GM23338 (cell line): ENCODE measurements around the gene ZNF513. TPM values are rescaled to one million over a fixed set of nuclear protein-coding genes. Genes with fewer than 3 reads are reported as not detected.

Experiments
- ATAC-seq: fragments of 200-7000 bp; cut with Tn5 transposase; 3 replicates; pipeline ENCODE4 v1.9.1; 2020
- DNase-seq: peaks from one replicate; pipeline ENCODE4 v3.0.0-alpha.2; 2015; ENCODE audit warnings: low spot score
- H2AFZ ChIP-seq: fragments of 200-600 bp; sonication (generic); 2 replicates; pipeline ENCODE4 v1.8.0; 2016; ENCODE audit warnings: antibody characterized with exemption, mild to moderate bottlenecking, moderate library complexity
- H3F3A ChIP-seq: fragments of 200-600 bp; sonication (generic); replicated peaks from 2 replicates; pipeline ENCODE4 v1.8.0; 2017; ENCODE audit warnings: antibody characterized with exemption, mixed run types, low read depth
- H3K27ac ChIP-seq: fragments of 200-600 bp; sonication (generic); 2 replicates; pipeline ENCODE4 v1.6.1; 2016; ENCODE audit warnings: low read depth
- H3K27me3 ChIP-seq: fragments of 200-600 bp; sonication (generic); 2 replicates; pipeline ENCODE4 v1.8.0; 2016; ENCODE audit warnings: mild to moderate bottlenecking, mixed run types, moderate library complexity; ENCODE audit not compliant: insufficient read depth
- H3K36me3 ChIP-seq: fragments of 200-600 bp; sonication (generic); 2 replicates; pipeline ENCODE4 v1.8.0; 2016; ENCODE audit warnings: mild to moderate bottlenecking; ENCODE audit not compliant: insufficient read depth
- H3K4me1 ChIP-seq: fragments of 200-600 bp; sonication (generic); 2 replicates; pipeline ENCODE4 v1.8.0; 2016; ENCODE audit warnings: mild to moderate bottlenecking, moderate library complexity; ENCODE audit not compliant: insufficient read depth
- H3K4me2 ChIP-seq: fragments of 200-600 bp; sonication (generic); 2 replicates; pipeline ENCODE4 v1.7.1; 2017; ENCODE audit warnings: mixed run types
- H3K4me3 ChIP-seq: fragments of 200-600 bp; sonication (generic); 2 replicates; pipeline ENCODE4 v1.6.1; 2016; ENCODE audit warnings: mixed run types
- H3K79me2 ChIP-seq: fragments of 200-600 bp; sonication (generic); replicated peaks from 2 replicates; pipeline ENCODE4 v1.8.0; 2017; ENCODE audit warnings: mild to moderate bottlenecking; ENCODE audit not compliant: insufficient read depth
- H3K9me2 ChIP-seq: fragments of 200-600 bp; sonication (generic); 2 replicates; pipeline ENCODE4 v1.8.0; 2017; ENCODE audit not compliant: insufficient read depth
- H4K20me1 ChIP-seq: fragments of 200-600 bp; sonication (generic); replicated peaks from 2 replicates; pipeline ENCODE4 v1.8.0; 2017; ENCODE audit warnings: mild to moderate bottlenecking; ENCODE audit not compliant: insufficient read depth
- H3K27ac Mint-ChIP-seq: 2 replicates; pipeline ENCODE4 v1.8.0; 2020; ENCODE audit warnings: inconsistent platforms, mild to moderate bottlenecking, moderate library complexity, mixed read lengths
- H3K27me3 Mint-ChIP-seq: 3 replicates; pipeline ENCODE4 v1.8.0; 2022; ENCODE audit warnings: low read depth, mild to moderate bottlenecking, moderate library complexity, mixed read lengths, inconsistent platforms; ENCODE audit not compliant: insufficient read depth, poor library complexity
- H3K36me3 Mint-ChIP-seq: 3 replicates; pipeline ENCODE4 v1.8.0; 2021; ENCODE audit warnings: low read depth, mild to moderate bottlenecking, inconsistent platforms, moderate library complexity, mixed read lengths
- H3K4me1 Mint-ChIP-seq: 3 replicates; pipeline ENCODE4 v1.8.0; 2020; ENCODE audit warnings: mild to moderate bottlenecking, inconsistent platforms, mixed read lengths
- H3K4me3 Mint-ChIP-seq: 3 replicates; pipeline ENCODE4 v1.8.0; 2021; ENCODE audit warnings: moderate library complexity, mild to moderate bottlenecking, inconsistent platforms, mixed read lengths
- H3K9me3 Mint-ChIP-seq: 3 replicates; pipeline ENCODE4 v1.8.0; 2020; ENCODE audit warnings: moderate library complexity, mild to moderate bottlenecking, inconsistent platforms, mixed read lengths
- EZH2 ChIP-seq: fragments of 200-600 bp; sonication (generic); IDR thresholded peaks from one replicate; pipeline ENCODE4 v1.8.0; 2017; ENCODE audit warnings: antibody characterized with exemption, mild to moderate bottlenecking, low read depth; ENCODE audit not compliant: unreplicated experiment
- EZH2phosphoT487 ChIP-seq: fragments of 200-600 bp; sonication (generic); IDR thresholded peaks from one replicate; pipeline ENCODE4 v1.8.1; 2018; ENCODE audit warnings: antibody characterized with exemption; ENCODE audit not compliant: unreplicated experiment
- POLR2AphosphoS5 ChIP-seq: IDR thresholded peaks from 2 replicates; pipeline ENCODE4 v1.6.1; 2016; ENCODE audit warnings: antibody characterized with exemption, low read depth
- ZNF331 ChIP-seq: fragments of 250-450 bp; sonication (Bioruptor Pico); IDR thresholded peaks from 2 replicates; pipeline ENCODE4 v1.5.0; 2020; ENCODE audit warnings: low read depth, mild to moderate bottlenecking, moderate library complexity
- polyA plus RNA-seq: library from polyadenylated mRNA; unstranded; fragments of >200 nt; fragmentation: Nextera tagmentation; extraction: Ambion mirVana; gene quantifications from 2 replicates; pipeline ENCODE4 v1.2.1, GENCODE V29; 2016
- total RNA-seq: library from RNA; depleted of rRNA; stranded (reverse); fragments of >200 nt; shearing (Covaris generic); gene quantifications from 2 replicates; pipeline ENCODE4 v1.2.3, GENCODE V29; 2014
- TF ChIP-seq, protein P1 (sequence below), 2 experiments: fragments of 200-600 bp in 1 of 2; sonication (generic) in 1 of 2; conservative IDR thresholded peaks; 2 replicates each; pipeline versions ENCODE4 v1.5.1 to v1.6.1; 2016 to 2017; ENCODE audit warnings: antibody characterized with exemption in 2 of 2, low read depth in 2 of 2, mild to moderate bottlenecking in 2 of 2, moderate library complexity in 1 of 2
- TF ChIP-seq, protein P2 (sequence below): IDR thresholded peaks from one replicate; pipeline ENCODE4 v1.6.1; 2018; ENCODE audit warnings: antibody characterized with exemption; ENCODE audit not compliant: unreplicated experiment
- TF ChIP-seq, protein P3 (sequence below): IDR thresholded peaks from 2 replicates; pipeline ENCODE4 v1.6.1; 2016; ENCODE audit warnings: antibody characterized with exemption

Gene ZNF513
- total and polyA plus RNA-seq, 2 experiments from 2014 or later: 10.4 to 13.2 TPM

DNA sequence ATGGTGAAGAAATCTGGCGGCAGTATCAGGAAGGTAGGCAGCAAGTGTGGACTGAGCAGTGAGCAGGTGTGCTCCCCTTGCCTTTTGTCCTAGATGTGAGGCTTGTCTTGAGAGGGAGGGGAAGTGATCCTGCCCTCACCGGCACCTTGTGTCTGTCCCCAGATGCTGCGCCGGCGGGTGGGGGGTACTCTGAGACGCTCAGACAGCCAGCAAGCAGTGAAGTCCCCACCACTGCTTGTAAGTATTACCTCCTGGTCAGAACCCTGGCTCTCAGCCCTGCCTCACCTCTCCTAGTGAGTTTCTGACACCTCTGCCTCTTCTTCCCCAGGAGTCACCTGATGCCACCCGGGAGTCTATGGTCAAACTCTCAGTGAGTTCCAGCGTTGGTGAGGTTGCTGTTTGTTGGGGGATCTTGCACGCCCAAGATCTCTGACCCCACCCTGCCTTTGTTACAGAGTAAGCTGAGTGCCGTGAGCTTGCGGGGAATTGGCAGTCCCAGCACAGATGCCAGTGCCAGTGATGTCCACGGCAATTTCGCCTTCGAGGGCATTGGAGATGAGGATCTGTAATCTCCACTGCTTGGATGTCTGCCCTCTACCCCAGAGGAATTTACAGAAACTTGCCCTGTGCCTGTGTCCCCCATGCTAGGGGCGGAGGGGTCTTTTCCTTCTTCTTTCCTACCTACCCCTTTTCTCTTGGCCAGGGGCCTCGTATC is 4.2 kb downstream of the ZNF513 start:
- DNase-seq (no peak), ATAC-seq (no peak)
- peaks cover 74% of the 10 kb centered on the region for H3K36me3 Mint-ChIP-seq
- H3K27ac ChIP-seq: no peak overlapping the region
- no peak overlapping the region for H3K27ac Mint-ChIP-seq
- no peaks in the 10 kb centered on the region; the same call in 1 of the 2 replicates for H4K20me1 ChIP-seq
- H3K4me3 ChIP-seq: no peak overlapping the region
- H3K9me2 ChIP-seq: no peaks in the 10 kb centered on the region
- H3K36me3 ChIP-seq: peaks cover 21% of the 10 kb centered on the region; the same call in 1 of the 2 replicates
- peaks cover 27% of the 10 kb centered on the region for H3K27me3 Mint-ChIP-seq
- no peak overlapping the region for H3K4me2 ChIP-seq
- no peak overlapping the region for H3K4me3 Mint-ChIP-seq
- peaks cover 25% of the 10 kb centered on the region for H3F3A ChIP-seq
- H3K4me1 ChIP-seq: peaks cover 22% of the 10 kb centered on the region
- no peak overlapping the region for H2AFZ ChIP-seq
- H3K79me2 ChIP-seq: peaks cover 30% of the 10 kb centered on the region
- TF ChIP-seq EZH2phosphoT487: no peak
- TF ChIP-seq POLR2AphosphoS5: peak; percentile 5; the same call in 1 of the 2 replicates
- TF ChIP-seq, protein P1, sequence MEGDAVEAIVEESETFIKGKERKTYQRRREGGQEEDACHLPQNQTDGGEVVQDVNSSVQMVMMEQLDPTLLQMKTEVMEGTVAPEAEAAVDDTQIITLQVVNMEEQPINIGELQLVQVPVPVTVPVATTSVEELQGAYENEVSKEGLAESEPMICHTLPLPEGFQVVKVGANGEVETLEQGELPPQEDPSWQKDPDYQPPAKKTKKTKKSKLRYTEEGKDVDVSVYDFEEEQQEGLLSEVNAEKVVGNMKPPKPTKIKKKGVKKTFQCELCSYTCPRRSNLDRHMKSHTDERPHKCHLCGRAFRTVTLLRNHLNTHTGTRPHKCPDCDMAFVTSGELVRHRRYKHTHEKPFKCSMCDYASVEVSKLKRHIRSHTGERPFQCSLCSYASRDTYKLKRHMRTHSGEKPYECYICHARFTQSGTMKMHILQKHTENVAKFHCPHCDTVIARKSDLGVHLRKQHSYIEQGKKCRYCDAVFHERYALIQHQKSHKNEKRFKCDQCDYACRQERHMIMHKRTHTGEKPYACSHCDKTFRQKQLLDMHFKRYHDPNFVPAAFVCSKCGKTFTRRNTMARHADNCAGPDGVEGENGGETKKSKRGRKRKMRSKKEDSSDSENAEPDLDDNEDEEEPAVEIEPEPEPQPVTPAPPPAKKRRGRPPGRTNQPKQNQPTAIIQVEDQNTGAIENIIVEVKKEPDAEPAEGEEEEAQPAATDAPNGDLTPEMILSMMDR (conservative IDR thresholded peaks at IDR 0.05; ENCODE audit: low read depth in 2 of 2): no peak
- TF ChIP-seq, protein P2, sequence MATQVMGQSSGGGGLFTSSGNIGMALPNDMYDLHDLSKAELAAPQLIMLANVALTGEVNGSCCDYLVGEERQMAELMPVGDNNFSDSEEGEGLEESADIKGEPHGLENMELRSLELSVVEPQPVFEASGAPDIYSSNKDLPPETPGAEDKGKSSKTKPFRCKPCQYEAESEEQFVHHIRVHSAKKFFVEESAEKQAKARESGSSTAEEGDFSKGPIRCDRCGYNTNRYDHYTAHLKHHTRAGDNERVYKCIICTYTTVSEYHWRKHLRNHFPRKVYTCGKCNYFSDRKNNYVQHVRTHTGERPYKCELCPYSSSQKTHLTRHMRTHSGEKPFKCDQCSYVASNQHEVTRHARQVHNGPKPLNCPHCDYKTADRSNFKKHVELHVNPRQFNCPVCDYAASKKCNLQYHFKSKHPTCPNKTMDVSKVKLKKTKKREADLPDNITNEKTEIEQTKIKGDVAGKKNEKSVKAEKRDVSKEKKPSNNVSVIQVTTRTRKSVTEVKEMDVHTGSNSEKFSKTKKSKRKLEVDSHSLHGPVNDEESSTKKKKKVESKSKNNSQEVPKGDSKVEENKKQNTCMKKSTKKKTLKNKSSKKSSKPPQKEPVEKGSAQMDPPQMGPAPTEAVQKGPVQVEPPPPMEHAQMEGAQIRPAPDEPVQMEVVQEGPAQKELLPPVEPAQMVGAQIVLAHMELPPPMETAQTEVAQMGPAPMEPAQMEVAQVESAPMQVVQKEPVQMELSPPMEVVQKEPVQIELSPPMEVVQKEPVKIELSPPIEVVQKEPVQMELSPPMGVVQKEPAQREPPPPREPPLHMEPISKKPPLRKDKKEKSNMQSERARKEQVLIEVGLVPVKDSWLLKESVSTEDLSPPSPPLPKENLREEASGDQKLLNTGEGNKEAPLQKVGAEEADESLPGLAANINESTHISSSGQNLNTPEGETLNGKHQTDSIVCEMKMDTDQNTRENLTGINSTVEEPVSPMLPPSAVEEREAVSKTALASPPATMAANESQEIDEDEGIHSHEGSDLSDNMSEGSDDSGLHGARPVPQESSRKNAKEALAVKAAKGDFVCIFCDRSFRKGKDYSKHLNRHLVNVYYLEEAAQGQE: no peak
- no peak for TF ChIP-seq ZNF331 (CRISPR knock-in tag)
- no peak for TF ChIP-seq EZH2
- H3K27me3 ChIP-seq: no peaks in the 10 kb centered on the region
- H3K4me1 Mint-ChIP-seq: peaks cover 28% of the 10 kb centered on the region
- H3K9me3 Mint-ChIP-seq: no peaks in the 10 kb centered on the region

DNA sequence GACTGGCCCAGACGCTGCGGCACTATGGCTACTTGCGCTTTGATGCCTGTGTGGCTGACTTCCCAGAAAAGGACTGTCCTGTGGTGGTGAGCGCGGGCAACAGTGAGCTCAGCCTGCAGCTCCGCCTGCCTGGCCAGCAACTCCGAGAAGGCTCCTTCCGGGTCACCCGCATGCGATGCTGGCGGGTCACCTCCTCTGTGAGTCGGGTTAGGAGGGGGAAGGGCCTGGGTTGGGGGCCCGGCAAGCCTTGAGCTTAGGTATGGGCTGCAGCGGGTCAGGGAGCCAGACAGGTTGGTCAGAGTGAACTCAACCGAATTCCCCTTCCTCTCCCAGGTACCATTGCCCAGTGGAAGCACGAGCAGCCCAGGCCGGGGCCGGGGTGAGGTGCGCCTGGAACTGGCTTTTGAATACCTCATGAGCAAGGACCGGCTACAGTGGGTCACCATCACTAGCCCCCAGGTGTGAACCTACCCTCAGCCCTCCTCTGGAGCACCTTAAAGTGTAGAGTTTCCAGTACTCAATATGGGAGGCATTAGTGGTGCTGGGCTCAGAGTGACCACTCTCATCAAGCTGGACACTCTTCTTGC is 4.9 kb downstream of the ZNF513 start:
- Histone ChIP-seq H3K9me2 (no peaks in the 10 kb centered on the region), H3F3A (peaks cover 20% of the 10 kb centered on the region; the same call in 1 of the 2 replicates), H3K27ac (no peak overlapping the region), H3K27me3 (no peaks in the 10 kb centered on the region), H3K4me1 (peaks cover 22% of the 10 kb centered on the region), H3K36me3 (peaks cover 21% of the 10 kb centered on the region; the same call in 1 of the 2 replicates), H3K4me3 (no peak overlapping the region), H2AFZ (no peak overlapping the region), H3K79me2 (peaks cover 33% of the 10 kb centered on the region), H4K20me1 (no peaks in the 10 kb centered on the region; the same call in 1 of the 2 replicates), H3K4me2 (no peak overlapping the region)
- Mint-ChIP-seq H3K9me3 (no peaks in the 10 kb centered on the region), H3K27ac (no peak overlapping the region), H3K27me3 (peaks cover 22% of the 10 kb centered on the region), H3K36me3 (peaks cover 68% of the 10 kb centered on the region), H3K4me3 (no peak overlapping the region; the same call in 2 of the 3 replicates), H3K4me1 (peaks cover 24% of the 10 kb centered on the region)
- no peak for DNase-seq
- ATAC-seq: no peak
- TF ChIP-seq POLR2AphosphoS5: 0 out of 2 replicates have a peak, but pooled peaks have one; percentile 9
- TF ChIP-seq, protein P3, sequence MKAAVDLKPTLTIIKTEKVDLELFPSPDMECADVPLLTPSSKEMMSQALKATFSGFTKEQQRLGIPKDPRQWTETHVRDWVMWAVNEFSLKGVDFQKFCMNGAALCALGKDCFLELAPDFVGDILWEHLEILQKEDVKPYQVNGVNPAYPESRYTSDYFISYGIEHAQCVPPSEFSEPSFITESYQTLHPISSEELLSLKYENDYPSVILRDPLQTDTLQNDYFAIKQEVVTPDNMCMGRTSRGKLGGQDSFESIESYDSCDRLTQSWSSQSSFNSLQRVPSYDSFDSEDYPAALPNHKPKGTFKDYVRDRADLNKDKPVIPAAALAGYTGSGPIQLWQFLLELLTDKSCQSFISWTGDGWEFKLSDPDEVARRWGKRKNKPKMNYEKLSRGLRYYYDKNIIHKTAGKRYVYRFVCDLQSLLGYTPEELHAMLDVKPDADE: no peak
